Gastrocnemius medialis (tissue), 4 donors: ENCODE data around the gene TEDDM1.

ENCODE experiments used
- POLR2A ChIP-seq, 2 donors: fragments of 450-650 bp; IDR thresholded peaks; one replicate each; pipeline ENCODE4 v1.6.1; 2017; ENCODE audit warnings: antibody characterized with exemption in 2 of 2, mild to moderate bottlenecking in 2 of 2, moderate library complexity in 2 of 2
- TF ChIP-seq, protein P1 (sequence below), 5 experiments: fragments of 450-650 bp in 3 of 5; fragments of 200-600 bp in 2 of 5; sonication (generic) in 2 of 5; IDR thresholded peaks in 4 of 5; conservative IDR thresholded peaks in 1 of 5; 1 replicate in 4 of 5; 2 replicates in 1 of 5; pipeline ENCODE4 v1.5.1; 2016 to 2019; ENCODE audit warnings: antibody characterized with exemption in 5 of 5, mild to moderate bottlenecking in 3 of 5, moderate library complexity in 3 of 5

GRCh38 chr1:182355723-182356098 is 44.8 kb downstream of the TEDDM1 start:
- TF ChIP-seq POLR2A (IDR thresholded peaks at IDR 0.05) = no peak
- TF ChIP-seq, protein P1, sequence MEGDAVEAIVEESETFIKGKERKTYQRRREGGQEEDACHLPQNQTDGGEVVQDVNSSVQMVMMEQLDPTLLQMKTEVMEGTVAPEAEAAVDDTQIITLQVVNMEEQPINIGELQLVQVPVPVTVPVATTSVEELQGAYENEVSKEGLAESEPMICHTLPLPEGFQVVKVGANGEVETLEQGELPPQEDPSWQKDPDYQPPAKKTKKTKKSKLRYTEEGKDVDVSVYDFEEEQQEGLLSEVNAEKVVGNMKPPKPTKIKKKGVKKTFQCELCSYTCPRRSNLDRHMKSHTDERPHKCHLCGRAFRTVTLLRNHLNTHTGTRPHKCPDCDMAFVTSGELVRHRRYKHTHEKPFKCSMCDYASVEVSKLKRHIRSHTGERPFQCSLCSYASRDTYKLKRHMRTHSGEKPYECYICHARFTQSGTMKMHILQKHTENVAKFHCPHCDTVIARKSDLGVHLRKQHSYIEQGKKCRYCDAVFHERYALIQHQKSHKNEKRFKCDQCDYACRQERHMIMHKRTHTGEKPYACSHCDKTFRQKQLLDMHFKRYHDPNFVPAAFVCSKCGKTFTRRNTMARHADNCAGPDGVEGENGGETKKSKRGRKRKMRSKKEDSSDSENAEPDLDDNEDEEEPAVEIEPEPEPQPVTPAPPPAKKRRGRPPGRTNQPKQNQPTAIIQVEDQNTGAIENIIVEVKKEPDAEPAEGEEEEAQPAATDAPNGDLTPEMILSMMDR (IDR thresholded peaks at IDR 0.05 in 4 of 5, conservative IDR thresholded peaks at IDR 0.05 in 1 of 5) = no peak
